IPS-11a (cell line): Measurements from ENCODE around the gene ZCCHC24.

Source experiments
- H3K4me3 ChIP-seq: one replicate; pipeline ENCODE4 v1.5.1; 2013; ENCODE audit warnings: low read depth, low read length, control low read depth

The ZCCHC24 gene

GRCh38 chr10:79473496-79474095, 28.2 kb upstream of the ZCCHC24 start:
- H3K4me3 ChIP-seq = no peak overlapping the region

GRCh38 chr10:79472951-79473350, 27.5 kb upstream of the ZCCHC24 start:
- no peak overlapping the region for H3K4me3 ChIP-seq

- H3K4me3 ChIP-seq = no peak overlapping the region
Measured at GRCh38 chr10:79472449-79472848, 27.0 kb upstream of the ZCCHC24 start.

- H3K4me3 ChIP-seq = no peak overlapping the region
Measured at GRCh38 chr10:79471776-79472175, 26.4 kb upstream of the ZCCHC24 start.

GRCh38 chr10:79470096-79470495, 24.7 kb upstream of the ZCCHC24 start:
- H3K4me3 ChIP-seq = no peak overlapping the region

- no peak overlapping the region for H3K4me3 ChIP-seq
Measured at GRCh38 chr10:79468841-79469585, 23.6 kb upstream of the ZCCHC24 start.

- no peak overlapping the region for H3K4me3 ChIP-seq
Measured at GRCh38 chr10:79468015-79468560, 22.7 kb upstream of the ZCCHC24 start.

- no peak overlapping the region for H3K4me3 ChIP-seq
Measured at GRCh38 chr10:79465341-79465740, 19.9 kb upstream of the ZCCHC24 start.

- no peak overlapping the region for H3K4me3 ChIP-seq
Measured at GRCh38 chr10:79463578-79464496, 18.4 kb upstream of the ZCCHC24 start.

- no peak overlapping the region for H3K4me3 ChIP-seq
Measured at GRCh38 chr10:79460687-79461086, 15.3 kb upstream of the ZCCHC24 start.

- no peak overlapping the region for H3K4me3 ChIP-seq
Measured at GRCh38 chr10:79459243-79459642, 13.8 kb upstream of the ZCCHC24 start.

- no peak overlapping the region for H3K4me3 ChIP-seq
Measured at GRCh38 chr10:79458483-79458882, 13.1 kb upstream of the ZCCHC24 start.

GRCh38 chr10:79457256-79457785, 11.9 kb upstream of the ZCCHC24 start:
- H3K4me3 ChIP-seq = no peak overlapping the region

GRCh38 chr10:79454259-79454658, 8.8 kb upstream of the ZCCHC24 start:
- no peak overlapping the region for H3K4me3 ChIP-seq

- no peak overlapping the region for H3K4me3 ChIP-seq
Measured at GRCh38 chr10:79453392-79453791, 8.0 kb upstream of the ZCCHC24 start.

GRCh38 chr10:79452174-79452611, 6.8 kb upstream of the ZCCHC24 start:
- no peak overlapping the region for H3K4me3 ChIP-seq

- no peak overlapping the region for H3K4me3 ChIP-seq
Measured at GRCh38 chr10:79451046-79451699, 5.7 kb upstream of the ZCCHC24 start.

- H3K4me3 ChIP-seq = no peak overlapping the region
Measured at GRCh38 chr10:79449181-79450146, 4.0 kb upstream of the ZCCHC24 start.

GRCh38 chr10:79448732-79449049, 3.3 kb upstream of the ZCCHC24 start:
- H3K4me3 ChIP-seq = no peak overlapping the region
